SK-N-SH (cell line): ENCODE data around the gene DUS2. TPM values are rescaled to one million over a fixed set of nuclear protein-coding genes. Genes with fewer than 3 reads are reported as not detected.

Experiments
- CTCF ChIA-PET: fragments of 300-600, 350-600 bp; formaldehyde crosslinking; extraction: SDS; loops from one replicate; lab custom pipeline; 2021; lab: Yijun Ruan, JAX
- POLR2A ChIA-PET: fragments of 350-600 bp; sonication (Branson Sonifier 250); formaldehyde crosslinking; extraction: SDS; loops from one replicate; lab custom pipeline; 2020; ENCODE audit warnings: antibody characterized with exemption, inconsistent platforms; lab: Yijun Ruan, JAX
- DNase-seq: peaks from one replicate; pipeline ENCODE4 v3.0.0; 2012
- H2AFZ ChIP-seq: fragments of 200-600 bp; sonication (generic); 2 replicates; pipeline ENCODE4 v1.8.1; 2016; ENCODE audit warnings: antibody characterized with exemption, mild to moderate bottlenecking, low read depth
- H3F3A ChIP-seq: fragments of 200-600 bp; sonication (generic); replicated peaks from 2 replicates; pipeline ENCODE3; 2016; ENCODE audit warnings: antibody characterized with exemption, mild to moderate bottlenecking; ENCODE audit not compliant: insufficient read depth
- H3K27ac ChIP-seq, 2 experiments: fragments of 200-500 bp in 1 of 2; fragments of 200-600 bp in 1 of 2; sonication (Bioruptor generic) in 1 of 2; sonication (generic), shearing (Covaris generic) in 1 of 2; 2 replicates each; pipeline versions ENCODE4 v1.5.1 to v1.6.1; 2014 to 2016; ENCODE audit warnings: low read depth in 2 of 2, inconsistent platforms in 1 of 2, low read length in 1 of 2, mild to moderate bottlenecking in 1 of 2, mixed read lengths in 1 of 2
- H3K27me3 ChIP-seq: fragments of 200-600 bp; sonication (generic), shearing (Covaris generic); 2 replicates; pipeline ENCODE4 v1.6.1; 2016; ENCODE audit warnings: mixed run types; ENCODE audit not compliant: insufficient read depth
- H3K36me3 ChIP-seq, 2 experiments: fragments of 200-500 bp in 1 of 2; fragments of 200-600 bp in 1 of 2; sonication (Bioruptor generic) in 1 of 2; sonication (generic) in 1 of 2; replicated peaks in 1 of 2; 2 replicates each; pipeline versions ENCODE3 to v1.5.1; 2014 to 2016; ENCODE audit warnings: low read length in 1 of 2, mild to moderate bottlenecking in 1 of 2; ENCODE audit not compliant: insufficient read depth in 2 of 2, control insufficient read depth in 1 of 2
- H3K4me1 ChIP-seq, 2 experiments: fragments of 200-500 bp in 1 of 2; fragments of 200-600 bp in 1 of 2; sonication (Bioruptor generic) in 1 of 2; sonication (generic), shearing (Covaris generic) in 1 of 2; 2 replicates each; pipeline versions ENCODE4 v1.5.1 to v1.6.1; 2014 to 2016; ENCODE audit warnings: low read depth in 1 of 2, low read length in 1 of 2, mixed run types in 1 of 2; ENCODE audit not compliant: insufficient read depth in 2 of 2, control insufficient read depth in 1 of 2
- H3K4me2 ChIP-seq: fragments of 200-600 bp; sonication (generic), shearing (Covaris generic); 2 replicates; pipeline ENCODE4 v1.6.1; 2017; ENCODE audit warnings: mixed run types
- H3K4me3 ChIP-seq, 2 experiments: fragments of 200-500 bp in 1 of 2; fragments of 200-600 bp in 1 of 2; sonication (Bioruptor generic) in 1 of 2; sonication (generic), shearing (Covaris generic) in 1 of 2; 2 replicates each; pipeline versions ENCODE4 v1.5.1 to v1.8.1; 2014 to 2016; ENCODE audit warnings: low read depth in 2 of 2, inconsistent platforms in 1 of 2, low read length in 1 of 2, mild to moderate bottlenecking in 1 of 2, mixed read lengths in 1 of 2, moderate library complexity in 1 of 2
- H3K79me2 ChIP-seq: fragments of 200-600 bp; sonication (generic); 2 replicates; pipeline ENCODE4 v1.8.1; 2017; ENCODE audit warnings: mild to moderate bottlenecking; ENCODE audit not compliant: insufficient read depth
- H3K9ac ChIP-seq: fragments of 200-600 bp; sonication (generic); 2 replicates; pipeline ENCODE4 v1.6.1; 2017; ENCODE audit warnings: mixed run types
- H3K9me2 ChIP-seq: fragments of 200-600 bp; sonication (generic); 2 replicates; pipeline ENCODE4 v1.6.1; 2017; ENCODE audit warnings: mixed run types
- H3K9me3 ChIP-seq: fragments of 200-600 bp; sonication (generic); 2 replicates; pipeline ENCODE4 v1.6.1; 2017; ENCODE audit warnings: mixed run types, mild to moderate bottlenecking, moderate library complexity
- H4K20me1 ChIP-seq: fragments of 200-600 bp; sonication (generic); 2 replicates; pipeline ENCODE4 v1.6.1; 2017; ENCODE audit warnings: mild to moderate bottlenecking, mixed run types; ENCODE audit not compliant: insufficient read depth
- CHD2 ChIP-seq: fragments of 150-350 bp; IDR thresholded peaks from 2 replicates; pipeline ENCODE4 v1.6.1; 2018; ENCODE audit warnings: low read length; ENCODE audit not compliant: partially characterized antibody
- ELF1 ChIP-seq: IDR thresholded peaks from 2 replicates; pipeline ENCODE4 v1.4.0; 2012
- EP300 ChIP-seq, 2 experiments: IDR thresholded peaks; 2 replicates each; pipeline versions ENCODE4 v1.4.0 to v1.6.1; 2012; ENCODE audit warnings: borderline replicate concordance in 1 of 2, low read depth in 1 of 2, low read length in 1 of 2
- EZH2phosphoT487 ChIP-seq: fragments of 200-600 bp; sonication (generic); IDR thresholded peaks from 2 replicates; pipeline ENCODE4 v1.6.1; 2017; ENCODE audit warnings: low read depth, mixed run types, mild to moderate bottlenecking, antibody characterized with exemption, moderate library complexity, borderline replicate concordance
- FOSL2 ChIP-seq: IDR thresholded peaks from 2 replicates; pipeline ENCODE4 v1.4.0; 2012; ENCODE audit warnings: low read depth, mild to moderate bottlenecking, moderate library complexity, borderline replicate concordance
- JUND ChIP-seq: IDR thresholded peaks from 2 replicates; pipeline ENCODE4 v1.4.0; 2012
- NFIC ChIP-seq: IDR thresholded peaks from 2 replicates; pipeline ENCODE4 v1.4.0; 2012; ENCODE audit warnings: borderline replicate concordance
- POLR2AphosphoS5 ChIP-seq: IDR thresholded peaks from 2 replicates; pipeline ENCODE4 v1.6.1; 2012; ENCODE audit warnings: low read depth, low read length
- RAD21 ChIP-seq: IDR thresholded peaks from 2 replicates; pipeline ENCODE4 v1.6.1; 2012; ENCODE audit warnings: mild to moderate bottlenecking, low read length
- RFX5 ChIP-seq: IDR thresholded peaks from 2 replicates; pipeline ENCODE4 v1.6.1; 2012; ENCODE audit warnings: mild to moderate bottlenecking, improper control_type of control experiment, low read length
- RXRA ChIP-seq: IDR thresholded peaks from 2 replicates; pipeline ENCODE4 v1.4.0; 2012; ENCODE audit warnings: low read depth, mild to moderate bottlenecking, borderline replicate concordance
- SIN3A ChIP-seq: IDR thresholded peaks from 2 replicates; pipeline ENCODE4 v1.6.1; 2012; ENCODE audit warnings: low read depth, mild to moderate bottlenecking, low read length, moderate library complexity, borderline replicate concordance
- TAF1 ChIP-seq: IDR thresholded peaks from 2 replicates; pipeline ENCODE4 v1.6.1; 2012; ENCODE audit warnings: low read depth, mild to moderate bottlenecking, low read length, moderate library complexity, borderline replicate concordance
- TCF12 ChIP-seq: IDR thresholded peaks from 2 replicates; pipeline ENCODE4 v1.4.0; 2012
- YY1 ChIP-seq: IDR thresholded peaks from 2 replicates; pipeline ENCODE4 v1.4.0; 2012; ENCODE audit warnings: low read depth, mild to moderate bottlenecking
- WGBS: methylation state at CpG from one replicate; pipeline ENCODE4 v1.1.6; 2017; ENCODE audit warnings: low lambda C conversion rate; 5-methylcytosine and 5-hydroxymethylcytosine counted together
- polyA plus RNA-seq, 3 experiments: library from polyadenylated mRNA; depleted of rRNA; stranded (reverse); fragments of >200 nt; gene quantifications; 2 replicates each; pipeline ENCODE4 v1.2.3, GENCODE V29; 2012
- TF ChIP-seq, protein P1 (sequence below): fragments of 200-600 bp; sonication (generic); IDR thresholded peaks from 2 replicates; pipeline ENCODE4 v1.6.1; 2017; ENCODE audit warnings: antibody characterized with exemption, mild to moderate bottlenecking, moderate library complexity
- TF ChIP-seq, protein P2 (sequence below): IDR thresholded peaks from 2 replicates; pipeline ENCODE4 v1.4.0; 2012; ENCODE audit warnings: low read depth

The DUS2 gene
- polyA plus RNA-seq, 1 of the 3 experiments (the other 2 are of a cell fraction), result 16.1 TPM

DNA sequence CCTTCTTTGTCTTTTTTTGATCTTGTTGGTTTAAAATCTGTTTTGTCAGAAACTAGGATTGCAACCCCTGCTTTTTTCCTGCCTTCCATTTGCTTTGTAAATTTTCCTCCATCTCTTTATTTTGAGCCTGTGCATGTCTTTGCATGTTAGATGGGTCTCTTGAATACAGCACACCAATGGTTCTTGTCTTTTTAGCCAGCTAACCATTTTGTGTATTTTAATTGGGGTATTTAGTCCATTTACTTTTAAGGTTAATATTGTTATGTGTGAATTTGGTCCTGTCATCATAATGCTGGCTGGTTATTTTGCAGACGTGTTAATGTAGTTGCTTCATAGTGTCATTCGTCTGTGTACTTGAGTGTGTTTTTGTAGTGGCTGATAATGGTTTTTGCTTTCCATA, 88.3 kb downstream of the DUS2 start:
- peaks cover 4% of the 10 kb centered on the region for H3F3A ChIP-seq
- no peak overlapping the region for H3K27ac ChIP-seq
- no peaks in the 10 kb centered on the region for H3K36me3 ChIP-seq
- H4K20me1 ChIP-seq, result peaks cover 18% of the 10 kb centered on the region
- no peak overlapping the region for H3K4me3 ChIP-seq
- no peak overlapping the region for H3K9ac ChIP-seq
- TF ChIP-seq RXRA (no peak), JUND (no peak), SIN3A (no peak), TCF12 (no peak), RFX5 (no peak), EZH2phosphoT487 (no peak), CHD2 (no peak), YY1 (no peak), NFIC (no peak), POLR2AphosphoS5 (no peak), FOSL2 (no peak)
- TF ChIP-seq, protein P1, sequence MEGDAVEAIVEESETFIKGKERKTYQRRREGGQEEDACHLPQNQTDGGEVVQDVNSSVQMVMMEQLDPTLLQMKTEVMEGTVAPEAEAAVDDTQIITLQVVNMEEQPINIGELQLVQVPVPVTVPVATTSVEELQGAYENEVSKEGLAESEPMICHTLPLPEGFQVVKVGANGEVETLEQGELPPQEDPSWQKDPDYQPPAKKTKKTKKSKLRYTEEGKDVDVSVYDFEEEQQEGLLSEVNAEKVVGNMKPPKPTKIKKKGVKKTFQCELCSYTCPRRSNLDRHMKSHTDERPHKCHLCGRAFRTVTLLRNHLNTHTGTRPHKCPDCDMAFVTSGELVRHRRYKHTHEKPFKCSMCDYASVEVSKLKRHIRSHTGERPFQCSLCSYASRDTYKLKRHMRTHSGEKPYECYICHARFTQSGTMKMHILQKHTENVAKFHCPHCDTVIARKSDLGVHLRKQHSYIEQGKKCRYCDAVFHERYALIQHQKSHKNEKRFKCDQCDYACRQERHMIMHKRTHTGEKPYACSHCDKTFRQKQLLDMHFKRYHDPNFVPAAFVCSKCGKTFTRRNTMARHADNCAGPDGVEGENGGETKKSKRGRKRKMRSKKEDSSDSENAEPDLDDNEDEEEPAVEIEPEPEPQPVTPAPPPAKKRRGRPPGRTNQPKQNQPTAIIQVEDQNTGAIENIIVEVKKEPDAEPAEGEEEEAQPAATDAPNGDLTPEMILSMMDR, result no peak
- H3K9me3 ChIP-seq, result peaks cover 21% of the 10 kb centered on the region; the same call in 1 of the 2 replicates
- peaks cover 98% of the 10 kb centered on the region for H3K79me2 ChIP-seq
- H3K4me1 ChIP-seq, result no peaks in the 10 kb centered on the region
- no peaks in the 10 kb centered on the region for H3K27me3 ChIP-seq
- H3K4me2 ChIP-seq, result no peak overlapping the region
- no peak for DNase-seq
- H3K9me2 ChIP-seq, result no peaks in the 10 kb centered on the region
- 96% methylated on average over 2 of the region's 2 CpGs for WGBS
- ChIA-PET CTCF (interaction anchor here (1.5 kb wide), 1 partner anchor 18 kb away, joined by 3 read pairs; no protein-coding TSS in a partner anchor), POLR2A (no interaction called here)
- no peak overlapping the region for H2AFZ ChIP-seq

DNA sequence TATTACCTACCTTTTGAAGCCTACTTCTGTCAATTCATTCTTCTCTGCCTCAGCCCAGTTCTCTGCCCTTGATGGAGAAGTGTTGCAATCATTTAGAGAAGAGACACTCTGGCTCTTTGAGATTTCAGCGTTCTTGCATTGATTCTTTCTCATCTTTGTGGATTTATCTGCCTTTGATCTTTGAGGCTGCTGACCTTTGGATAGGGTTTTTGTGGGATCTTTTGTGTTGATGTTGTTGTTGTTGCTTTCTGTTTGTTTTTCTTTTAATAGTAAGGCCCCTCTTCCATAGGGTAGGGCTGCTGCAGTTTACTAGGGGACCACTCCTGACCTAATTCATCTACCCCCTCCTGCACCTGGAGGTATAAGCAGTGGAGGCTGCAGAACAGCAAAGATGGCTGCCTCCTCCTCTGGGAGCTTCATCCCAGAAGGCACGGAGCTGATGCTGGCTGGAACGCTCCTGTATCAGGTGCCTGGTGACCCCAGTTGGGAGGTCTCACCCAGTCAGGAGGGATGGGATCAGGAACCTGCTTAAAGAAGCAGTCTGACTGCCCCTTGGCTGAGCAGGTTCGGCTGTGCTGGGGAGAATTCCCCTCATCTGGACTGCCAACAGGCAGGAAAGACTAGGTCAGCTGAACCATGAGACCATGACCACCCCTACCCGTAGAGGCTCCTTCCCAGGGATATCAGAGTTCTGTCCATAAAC, 90.1 kb downstream of the DUS2 start:
- no peaks in the 10 kb centered on the region for H3K9me2 ChIP-seq
- no peak overlapping the region for H3K27ac ChIP-seq
- H3K9ac ChIP-seq, result no peak overlapping the region
- H3K4me3 ChIP-seq, result no peak overlapping the region
- H3K4me2 ChIP-seq, result no peak overlapping the region
- no peak overlapping the region for H2AFZ ChIP-seq
- POLR2A ChIA-PET, result no interaction called here
- no peak for TF ChIP-seq ELF1
- no peak for TF ChIP-seq EZH2phosphoT487
- no peak for TF ChIP-seq TCF12
- TF ChIP-seq RAD21, result no peak
- TF ChIP-seq, protein P2, sequence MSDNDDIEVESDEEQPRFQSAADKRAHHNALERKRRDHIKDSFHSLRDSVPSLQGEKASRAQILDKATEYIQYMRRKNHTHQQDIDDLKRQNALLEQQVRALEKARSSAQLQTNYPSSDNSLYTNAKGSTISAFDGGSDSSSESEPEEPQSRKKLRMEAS, result no peak
- TF ChIP-seq TAF1, result no peak
- no peak for TF ChIP-seq EP300 (IDR thresholded peaks at IDR 0.05; ENCODE audit: borderline replicate concordance in 1 of 2, low read depth in 1 of 2, low read length in 1 of 2)
- TF ChIP-seq, all 33 proteins: peak for 0
- Histone ChIP-seq H3F3A (peaks cover 4% of the 10 kb centered on the region), H3K36me3 (no peaks in the 10 kb centered on the region), H3K27me3 (no peaks in the 10 kb centered on the region), H3K9me3 (peaks cover 18% of the 10 kb centered on the region; the same call in 1 of the 2 replicates), H3K4me1 (no peaks in the 10 kb centered on the region), H3K79me2 (peaks cover 98% of the 10 kb centered on the region), H4K20me1 (peaks cover 27% of the 10 kb centered on the region)
- WGBS, result 85% methylated on average over 4 of the region's 5 CpGs
- CTCF ChIA-PET, result no interaction called here
- DNase-seq, result no peak
